K562 (cell line): ENCODE data around the gene ITPR1. TPM values are rescaled to one million over a fixed set of nuclear protein-coding genes. Genes with fewer than 3 reads are reported as not detected.

Experiments
- ATAC-seq: fragments of 200-7000 bp; cut with Tn5 transposase; 3 replicates; pipeline ENCODE4 v1.9.1; 2020; ENCODE audit warnings: moderate library complexity
- BruUV-seq: library from RNA; stranded (reverse); fragments of 400-500 nt; replicated peaks from 2 replicates; lab custom pipeline; 2021; lab: Mats Ljungman, UMichigan
- CTCF ChIA-PET: fragments of 300-600 bp; formaldehyde crosslinking; extraction: SDS; loops from one replicate; lab custom pipeline; 2021; ENCODE audit warnings: low intra/inter-chr PET ratio; lab: Yijun Ruan, JAX
- POLR2A ChIA-PET: fragments of 300-600, 350-650 bp; sonication (Branson Sonifier 250); formaldehyde crosslinking; extraction: SDS; loops from one replicate; lab custom pipeline; 2021; ENCODE audit warnings: antibody characterized with exemption, inconsistent platforms; lab: Yijun Ruan, JAX
- DNase-seq, 4 experiments: peaks; one replicate each; pipeline versions ENCODE4 v3.0.0 to v3.0.0-alpha.2; 2011 to 2018; ENCODE audit warnings: low spot score in 3 of 4, mixed read lengths in 3 of 4; ENCODE audit errors: extremely low read depth in 1 of 4
- FAIRE-seq: peaks from 2 replicates; lab custom pipeline; 2011; peaks lifted over from hg19 to GRCh38; lab: Jason Lieb, UNC
- H2AFZ ChIP-seq: 2 replicates; pipeline ENCODE4 v1.6.0; 2011; ENCODE audit warnings: low read depth, low read length, control low read depth, inconsistent platforms
- H3K27ac ChIP-seq: fragments of 200-600 bp; 3 replicates; pipeline ENCODE4 v1.8.0; 2011; ENCODE audit warnings: low read depth, mild to moderate bottlenecking, control low read depth, inconsistent platforms, low read length, moderate library complexity, mixed read lengths; ENCODE audit errors: extremely low read depth
- H3K27me3 ChIP-seq, 2 experiments: fragments of 300-600 bp in 1 of 2; 2 replicates in 1 of 2; 3 replicates in 1 of 2; pipeline versions ENCODE4 v1.6.0 to v1.8.0; 2011; ENCODE audit warnings: inconsistent platforms in 2 of 2, low read length in 2 of 2, mild to moderate bottlenecking in 1 of 2, mixed read lengths in 1 of 2, moderate library complexity in 1 of 2; ENCODE audit not compliant: control insufficient read depth in 2 of 2, insufficient read depth in 2 of 2
- H3K36me3 ChIP-seq: fragments of 300-600 bp; 3 replicates; pipeline ENCODE4 v1.8.0; 2011; ENCODE audit warnings: mild to moderate bottlenecking, low read length, inconsistent platforms; ENCODE audit not compliant: control insufficient read depth, insufficient read depth
- H3K4me1 ChIP-seq, 2 experiments: fragments of 200-600 bp in 1 of 2; replicated peaks in 1 of 2; 2 replicates in 1 of 2; 3 replicates in 1 of 2; pipeline versions ENCODE4 v1.5.1 to v1.8.0; 2011; ENCODE audit warnings: inconsistent platforms in 2 of 2, low read length in 2 of 2, mild to moderate bottlenecking in 1 of 2, mixed read lengths in 1 of 2, moderate library complexity in 1 of 2; ENCODE audit not compliant: control insufficient read depth in 2 of 2, insufficient read depth in 2 of 2
- H3K4me2 ChIP-seq: 2 replicates; pipeline ENCODE4 v1.6.1; 2011; ENCODE audit warnings: low read length, control low read depth, inconsistent platforms, mixed read lengths; ENCODE audit not compliant: insufficient read depth
- H3K4me3 ChIP-seq: fragments of 200-600 bp; sonication (generic), shearing (Covaris generic); 2 replicates; pipeline ENCODE4 v1.5.1; 2016; ENCODE audit warnings: control low read depth, inconsistent platforms
- H3K79me2 ChIP-seq: fragments of 200-600 bp; 3 replicates; pipeline ENCODE4 v1.8.0; 2011; ENCODE audit warnings: low read length, inconsistent platforms; ENCODE audit not compliant: control insufficient read depth, insufficient read depth
- H3K9ac ChIP-seq, 2 experiments: 2 replicates each; pipeline versions ENCODE4 v1.6.0 to v1.6.1; 2011; ENCODE audit warnings: low read depth in 2 of 2, low read length in 2 of 2, control low read depth in 1 of 2, inconsistent platforms in 1 of 2, mild to moderate bottlenecking in 1 of 2, mixed read lengths in 1 of 2; ENCODE audit not compliant: insufficient read depth in 1 of 2
- H3K9me1 ChIP-seq: one replicate; pipeline ENCODE4 v1.6.0; 2011; ENCODE audit warnings: inconsistent platforms, mild to moderate bottlenecking, low read length, moderate library complexity; ENCODE audit not compliant: control insufficient read depth, insufficient read depth
- H3K9me3 ChIP-seq: replicated peaks from 2 replicates; pipeline ENCODE4 v1.5.1; 2011; ENCODE audit warnings: low read depth, low read length, inconsistent platforms; ENCODE audit not compliant: control insufficient read depth, insufficient read depth
- H4K20me1 ChIP-seq: replicated peaks from 2 replicates; pipeline ENCODE4 v1.6.1; 2011; ENCODE audit warnings: low read length, inconsistent platforms, mixed read lengths; ENCODE audit not compliant: control insufficient read depth, insufficient read depth
- BRD4 ChIP-seq: fragments of 200-600 bp; sonication (generic); IDR thresholded peaks from 2 replicates; pipeline ENCODE4 v1.6.1; 2017; ENCODE audit warnings: inconsistent platforms
- DNMT1 ChIP-seq: fragments of 450-650 bp; IDR thresholded peaks from 2 replicates; pipeline ENCODE4 v1.6.1; 2016; ENCODE audit warnings: antibody characterized with exemption, mild to moderate bottlenecking
- HINFP ChIP-seq: fragments of 450-650 bp; conservative IDR thresholded peaks from 2 replicates; pipeline ENCODE4 v1.6.1; 2016; ENCODE audit warnings: missing genetic modification characterization, low read depth, mild to moderate bottlenecking, control low read depth, missing compliant biosample characterization
- KDM4B ChIP-seq, 2 experiments: fragments of 450-650 bp in 1 of 2; sonication (generic) in 1 of 2; IDR thresholded peaks; 2 replicates each; pipeline ENCODE4 v1.6.1; 2016 to 2017; ENCODE audit warnings: borderline replicate concordance in 2 of 2, antibody characterized with exemption in 1 of 2, low read depth in 1 of 2, mild to moderate bottlenecking in 1 of 2
- PREB ChIP-seq: sonication (generic); formaldehyde crosslinking; IDR thresholded peaks from 2 replicates; pipeline ENCODE4 v1.8.1; 2023; ENCODE audit warnings: mild to moderate bottlenecking, missing genetic modification reagents
- RUNX1 ChIP-seq: sonication (generic); IDR thresholded peaks from 2 replicates; pipeline ENCODE4 v1.6.1; 2016; ENCODE audit warnings: antibody characterized with exemption, low read depth
- ZNF121 ChIP-seq: sonication (generic); formaldehyde crosslinking; conservative IDR thresholded peaks from 2 replicates; pipeline ENCODE4 v1.8.0; 2022; ENCODE audit warnings: missing genetic modification reagents
- in situ Hi-C: fragments of 300-500 bp; cut with MboI; formaldehyde crosslinking; loops from 4 replicates; pipeline ENCODE4 v1.15.0; 2018; ENCODE audit warnings: inconsistent platforms, mixed read lengths
- intact Hi-C: fragments of 100-400 bp; cut with micrococcal nuclease; formaldehyde crosslinking; loops from 2 replicates; pipeline ENCODE4 v1.14.2; 2022
- polyA plus RNA-seq, 8 experiments: library from polyadenylated mRNA; depleted of rRNA in 4 of 8; stranded (reverse) in 5 of 8; unstranded in 3 of 8; fragments of >200 nt; fragmentation: Nextera tagmentation in 2 of 8; fragmentation: Illumina TruSeq in 1 of 8; extraction: Ambion mirVana in 2 of 8; extraction: Trizol in 1 of 8; gene quantifications; 2 replicates each; pipeline versions ENCODE4 v1.2.1 to v1.2.3, GENCODE V29; 2011 to 2014; ENCODE audit warnings: inconsistent platforms in 1 of 8, missing spikeins in 1 of 8
- total RNA-seq, 7 experiments: library from RNA; depleted of rRNA in 6 of 7; stranded (reverse); fragments of >200 nt in 6 of 7; fragmentation: Illumina TruSeq in 2 of 7; extraction: Trizol in 2 of 7; gene quantifications; 2 replicates each; pipeline versions ENCODE4 v1.2.1 to v1.2.3, GENCODE V29; 2011 to 2021; ENCODE audit warnings: low replicate concordance in 1 of 7

Gene ITPR1
- total and polyA plus RNA-seq, 9 of the 15 experiments (the other 6 are each of a cell fraction or from before 2014, with no cell fraction given), result 22.4 to 40.0 (median 27.4) TPM

GRCh38 chr3:4475804-4476203, 17.3 kb upstream of the ITPR1 start:
- no peak for ATAC-seq
- FAIRE-seq, result no peak
- no peak overlapping the region for H3K9ac ChIP-seq
- no TSS peak for BruUV-seq
- H3K27me3 ChIP-seq, result peaks cover 0 to 5% of the 10 kb centered on the region in 2 experiments; a peak in 1 of 5 replicates
- H3K4me3 ChIP-seq, result no peak overlapping the region
- no peaks in the 10 kb centered on the region for H3K36me3 ChIP-seq
- intact Hi-C loops, result no loop called here
- no peak for DNase-seq
- H3K4me2 ChIP-seq, result no peak overlapping the region
- no peak overlapping the region for H2AFZ ChIP-seq
- H4K20me1 ChIP-seq, result no peaks in the 10 kb centered on the region
- ChIA-PET CTCF (no interaction called here), POLR2A (interaction anchor here (1.7 to 5.9 kb wide), 2 partner anchors 12 to 17 kb away, joined by 4 to 49 read pairs; partner anchors contain the start of gene ITPR1)
- no peaks in the 10 kb centered on the region for H3K79me2 ChIP-seq
- peaks cover 8 to 10% of the 10 kb centered on the region in 2 experiments for H3K4me1 ChIP-seq
- TF ChIP-seq KDM4B (IDR thresholded peaks at IDR 0.05; ENCODE audit: borderline replicate concordance in 2 of 2, low read depth in 1 of 2) (no peak), PREB (CRISPR knock-in tag) (no peak), HINFP (tag) (no peak), BRD4 (no peak), DNMT1 (no peak), RUNX1 (no peak), ZNF121 (CRISPR knock-in tag) (no peak)
- no peaks in the 10 kb centered on the region for H3K9me3 ChIP-seq
- H3K9me1 ChIP-seq, result no peaks in the 10 kb centered on the region
- H3K27ac ChIP-seq, result no peak overlapping the region
- in situ Hi-C loops, result no loop called here
